GM18526 (cell line): ENCODE data around the gene ACACA.

Experiments used
- POLR2A ChIP-seq: IDR thresholded peaks from 3 replicates; pipeline ENCODE4 v1.6.1; 2011; ENCODE audit not compliant: insufficient read length; ENCODE audit errors: extremely low read depth

ACACA gene

GRCh38 chr17:37056622-37057021 is 350.0 kb downstream of the ACACA start:
- TF ChIP-seq POLR2A = no peak

- TF ChIP-seq POLR2A = no peak
Observed at GRCh38 chr17:37054894-37055293, 351.7 kb downstream of the ACACA start.

- TF ChIP-seq POLR2A = no peak
Observed at GRCh38 chr17:37052450-37052849, 354.2 kb downstream of the ACACA start.

- TF ChIP-seq POLR2A = no peak
Observed at GRCh38 chr17:37051833-37052232, 354.8 kb downstream of the ACACA start.

- TF ChIP-seq POLR2A = no peak
Observed at GRCh38 chr17:37051381-37051780, 355.3 kb downstream of the ACACA start.

GRCh38 chr17:37050920-37051319 is 355.7 kb downstream of the ACACA start:
- no peak for TF ChIP-seq POLR2A

- TF ChIP-seq POLR2A = no peak
Observed at GRCh38 chr17:37048811-37049210, 357.8 kb downstream of the ACACA start.

- no peak for TF ChIP-seq POLR2A
Observed at GRCh38 chr17:37047631-37048104, 359.0 kb downstream of the ACACA start.

GRCh38 chr17:37045351-37045922 is 361.2 kb downstream of the ACACA start:
- no peak for TF ChIP-seq POLR2A

GRCh38 chr17:37043201-37043600 is 363.4 kb downstream of the ACACA start:
- TF ChIP-seq POLR2A = no peak

GRCh38 chr17:37041932-37042331 is 364.7 kb downstream of the ACACA start:
- no peak for TF ChIP-seq POLR2A

- no peak for TF ChIP-seq POLR2A
Observed at GRCh38 chr17:37039269-37039668, 367.4 kb downstream of the ACACA start.

- TF ChIP-seq POLR2A = no peak
Observed at GRCh38 chr17:37037590-37038155, 369.0 kb downstream of the ACACA start.
